AG09319 (cell line): ENCODE data around the gene CD40.

Experiments used
- DNase-seq: peaks from one replicate; pipeline ENCODE4 v3.0.0-alpha.2; 2010; ENCODE audit warnings: low read depth; ENCODE audit errors: extremely low read depth
- CTCF ChIP-seq: IDR thresholded peaks from 2 replicates; pipeline ENCODE4 v1.5.1; 2011; ENCODE audit warnings: low read depth, mild to moderate bottlenecking, inconsistent platforms, low read length, moderate library complexity

CD40 gene

GRCh38 chr20:46119028-46119546 is 973 bp downstream of the CD40 start:
- TF ChIP-seq CTCF = no peak
- no peak for DNase-seq

- no peak for TF ChIP-seq CTCF
- no peak for DNase-seq
Measured at GRCh38 chr20:46119547-46119946, 1.4 kb downstream of the CD40 start.

GRCh38 chr20:46120136-46120535 is 2.0 kb downstream of the CD40 start:
- no peak for DNase-seq
- no peak for TF ChIP-seq CTCF

- TF ChIP-seq CTCF = no peak
- DNase-seq = no peak
Measured at GRCh38 chr20:46121184-46121930, 3.2 kb downstream of the CD40 start.

GRCh38 chr20:46122071-46122470 is 4.0 kb downstream of the CD40 start:
- no peak for DNase-seq
- TF ChIP-seq CTCF = no peak

- no peak for TF ChIP-seq CTCF
- no peak for DNase-seq
Measured at GRCh38 chr20:46122516-46123481, 4.7 kb downstream of the CD40 start.
